GM19467 (cell line): ENCODE results near the gene TNKS1BP1.

Experiments used
- ATAC-seq: cut with Tn5 transposase; IDR thresholded peaks from one replicate; pipeline ENCODE4 v1.9.1; 2021; ENCODE audit warnings: mild to moderate bottlenecking, moderate library complexity; ENCODE audit not compliant: unreplicated experiment

Gene TNKS1BP1

GRCh38 chr11:57312511-57313021, 12.2 kb downstream of the TNKS1BP1 start:
- no peak for ATAC-seq

GRCh38 chr11:57311109-57311936, 13.4 kb downstream of the TNKS1BP1 start:
- peak; percentile 97 for ATAC-seq

- ATAC-seq: no peak
Measured at GRCh38 chr11:57310630-57311086, 14.1 kb downstream of the TNKS1BP1 start.

GRCh38 chr11:57310091-57310490, 14.7 kb downstream of the TNKS1BP1 start:
- ATAC-seq: no peak

DNA sequence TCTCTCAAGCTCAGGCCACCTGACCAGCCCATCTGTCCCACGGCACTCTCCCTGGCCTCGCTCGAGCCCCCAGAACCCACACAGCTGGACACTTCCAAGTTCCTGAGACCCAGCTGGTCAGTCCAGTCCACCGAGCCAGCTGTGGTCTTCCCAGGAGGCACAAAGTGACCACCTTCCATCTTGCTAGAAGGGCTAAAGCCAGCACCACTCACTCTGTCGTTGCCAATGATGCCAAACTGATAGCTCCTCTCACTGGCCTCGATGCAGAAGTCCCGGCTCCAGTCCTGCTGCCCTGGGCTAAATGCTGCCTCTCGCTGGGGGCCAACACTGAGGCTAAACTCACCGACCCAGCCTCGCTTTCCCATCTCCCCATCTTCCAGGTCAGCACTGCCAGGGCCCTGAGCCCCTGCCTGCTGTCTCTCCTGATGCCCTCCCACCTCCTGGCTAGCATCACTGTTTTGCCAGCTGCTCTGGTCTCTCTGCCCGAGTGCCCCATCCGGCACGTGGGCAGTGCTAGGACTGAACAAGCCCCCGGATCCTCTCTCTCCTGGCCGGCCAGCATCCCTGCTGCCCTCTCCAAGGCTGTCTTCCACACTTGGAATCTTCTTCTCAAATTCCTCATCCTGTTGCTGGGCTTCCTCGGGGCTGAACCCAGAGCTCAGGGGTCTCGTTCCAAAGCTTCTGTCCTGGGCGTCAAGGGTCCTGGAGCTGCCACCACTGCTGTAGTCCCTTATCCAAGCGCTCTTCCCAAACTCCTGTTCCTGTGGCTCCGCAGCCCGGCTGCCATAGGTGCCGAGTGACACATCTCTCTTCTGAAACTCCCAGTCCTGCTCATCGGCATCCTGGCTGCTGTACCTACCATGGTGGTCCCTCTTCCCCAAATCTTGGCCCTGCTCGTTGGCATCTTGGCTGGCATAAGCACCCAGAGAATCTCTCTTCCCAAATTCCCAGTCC, 15.4 kb downstream of the TNKS1BP1 start:
- ATAC-seq: no peak

DNA sequence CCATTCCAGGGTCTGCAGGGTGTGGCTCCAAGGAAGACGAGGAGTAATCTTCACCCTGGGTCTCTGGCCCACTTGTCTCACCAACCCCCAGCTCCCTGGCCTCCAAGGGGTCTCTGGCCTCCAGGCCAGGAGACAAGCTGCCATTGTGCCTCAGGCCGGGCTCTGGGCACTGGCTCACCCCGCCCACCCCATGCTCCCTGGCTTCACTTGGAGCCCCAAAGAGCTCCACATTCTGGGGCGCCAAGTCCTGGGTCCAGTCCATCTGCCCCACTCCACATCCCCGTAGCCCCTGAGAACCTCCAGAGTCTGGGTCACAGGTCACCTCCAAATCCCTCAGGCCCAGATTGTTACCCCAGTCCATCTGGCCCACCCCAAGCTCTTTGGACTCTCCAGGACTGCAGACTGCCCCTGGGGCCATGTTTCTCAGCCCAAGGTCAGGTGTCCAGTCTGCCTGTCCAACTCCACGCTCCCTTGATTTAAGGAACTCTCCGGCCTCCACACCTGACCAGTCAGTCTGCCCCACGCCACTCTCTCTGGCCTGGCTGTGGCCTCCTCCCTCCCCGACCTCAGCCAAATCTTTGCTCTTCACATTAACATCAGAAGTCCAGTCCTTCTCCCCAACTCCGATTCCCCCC, 16.2 kb downstream of the TNKS1BP1 start:
- ATAC-seq: no peak

DNA sequence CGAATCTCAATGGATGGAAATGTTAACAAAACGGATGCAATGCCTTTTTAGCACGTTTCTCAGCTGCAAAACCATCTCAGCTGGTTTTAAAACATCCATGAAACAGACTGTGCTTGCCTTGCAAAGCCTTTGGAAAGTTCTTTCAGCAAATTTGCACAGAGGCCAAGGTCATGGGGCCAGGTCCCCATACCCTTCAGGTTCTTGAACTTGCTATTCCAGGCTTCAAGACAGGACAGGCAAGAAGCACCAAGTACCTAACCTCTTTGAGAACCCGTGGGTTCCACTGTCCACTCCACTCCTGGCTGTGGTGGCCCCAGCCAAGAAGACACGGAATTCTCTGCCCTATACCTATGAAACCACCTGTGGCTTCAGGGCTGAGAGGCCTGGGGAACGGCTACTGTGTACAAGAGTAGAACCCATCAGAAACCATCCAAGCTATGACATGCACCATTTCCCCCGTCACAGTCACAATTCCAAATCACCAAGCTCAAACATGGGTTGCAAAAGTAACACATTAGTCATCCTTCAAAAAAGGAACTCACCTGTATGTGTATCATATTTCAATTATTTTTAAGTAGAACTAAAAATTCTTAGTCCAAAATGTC, 17.0 kb downstream of the TNKS1BP1 start:
- ATAC-seq: no peak

- no peak for ATAC-seq
Measured at GRCh38 chr11:57306940-57307565, 17.7 kb downstream of the TNKS1BP1 start.

DNA sequence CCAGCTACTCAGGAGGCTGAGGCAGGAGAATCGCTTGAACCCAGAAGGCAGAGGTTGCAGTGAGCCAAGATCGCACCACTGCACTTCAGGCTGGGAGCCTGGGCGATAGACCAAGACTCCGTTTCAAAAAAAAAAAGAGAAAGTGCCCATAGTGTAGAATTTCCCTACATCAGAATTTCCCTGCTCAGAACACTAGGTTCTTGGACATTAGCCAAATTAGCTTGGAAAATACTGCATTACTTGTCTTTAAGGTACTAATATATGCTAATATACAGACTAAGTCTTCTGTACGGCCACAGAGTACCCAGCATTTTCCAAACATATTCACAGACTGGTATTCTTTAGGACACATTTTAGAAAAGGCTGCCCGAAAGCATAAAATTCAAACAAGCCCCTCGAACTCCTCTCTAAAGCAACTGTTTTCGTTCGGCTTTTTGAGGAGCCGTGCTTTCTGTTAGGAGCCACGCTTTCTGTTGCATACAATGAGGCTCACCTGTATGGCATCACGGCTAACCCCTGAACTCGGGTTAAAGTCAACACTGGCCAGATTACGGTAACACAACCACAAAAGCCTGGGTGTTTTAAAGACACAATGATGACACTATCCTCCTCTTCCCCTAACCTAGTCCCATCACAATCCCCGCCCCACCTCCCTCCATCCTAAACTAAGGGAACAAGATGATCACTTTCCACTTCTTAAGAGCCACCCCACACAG, 18.4 kb downstream of the TNKS1BP1 start:
- ATAC-seq: no peak

GRCh38 chr11:57305523-57305922, 19.2 kb downstream of the TNKS1BP1 start:
- no peak for ATAC-seq

DNA sequence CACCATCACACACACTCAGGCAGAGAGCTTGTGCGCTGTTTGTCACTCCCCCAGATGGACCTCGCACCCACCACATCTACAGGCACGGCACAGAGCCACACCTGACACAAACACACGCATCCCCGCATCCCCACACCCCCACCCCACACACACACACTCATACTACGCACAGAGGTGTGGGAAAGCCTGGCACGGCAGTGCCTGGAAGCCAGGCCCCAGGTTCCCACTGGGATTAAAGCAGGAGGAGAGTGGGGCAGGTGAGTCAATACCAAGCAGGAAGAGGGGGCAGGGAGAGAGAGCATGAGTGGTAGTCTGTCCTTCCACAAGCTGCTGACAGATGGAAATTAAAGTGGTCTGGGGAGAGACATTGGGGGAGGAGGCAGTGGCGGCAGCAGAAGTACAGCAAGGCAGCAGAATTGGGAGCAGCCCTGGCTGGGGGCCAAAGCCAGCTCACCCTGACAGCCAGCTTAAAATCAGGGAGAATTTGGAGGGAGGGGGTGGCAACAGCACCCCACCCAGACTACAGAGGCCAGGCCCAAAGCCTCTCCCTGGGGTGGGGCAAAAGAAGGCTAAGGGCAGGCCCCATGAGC, 20.7 kb downstream of the TNKS1BP1 start:
- ATAC-seq: no peak

DNA sequence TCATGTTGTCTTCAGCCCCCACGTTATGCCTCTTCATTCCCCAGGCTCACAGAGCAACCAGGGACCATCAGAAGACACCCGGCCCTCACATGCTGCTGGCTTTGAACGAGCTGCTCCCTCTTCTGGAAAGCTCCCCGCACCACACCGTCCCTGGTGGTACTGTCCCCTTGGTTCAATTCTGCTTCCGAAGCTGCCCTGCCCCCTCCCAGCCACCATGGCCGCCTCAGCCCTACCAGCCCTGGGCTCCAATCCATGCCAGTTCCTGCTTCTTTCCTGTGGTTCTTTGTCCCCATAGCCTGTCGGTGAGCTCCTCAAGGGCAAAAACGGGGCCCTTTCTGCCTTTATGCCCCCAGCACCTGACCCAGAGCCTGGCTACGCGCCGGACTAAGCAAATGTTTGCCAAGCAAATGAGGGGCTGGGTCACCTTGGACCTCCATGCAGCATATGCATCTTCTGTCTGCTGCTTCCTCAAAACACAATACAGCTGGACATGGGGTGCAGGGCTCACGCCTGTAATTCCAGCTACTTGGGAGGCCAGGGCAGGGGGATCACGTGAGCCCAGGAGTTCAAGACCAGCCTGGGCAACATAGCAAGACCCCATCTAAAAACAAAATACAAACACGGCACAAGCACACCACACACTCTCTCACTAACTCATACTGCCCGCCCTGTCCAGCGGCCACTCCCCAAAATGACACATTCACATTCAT, 21.3 kb downstream of the TNKS1BP1 start:
- ATAC-seq: no peak

DNA sequence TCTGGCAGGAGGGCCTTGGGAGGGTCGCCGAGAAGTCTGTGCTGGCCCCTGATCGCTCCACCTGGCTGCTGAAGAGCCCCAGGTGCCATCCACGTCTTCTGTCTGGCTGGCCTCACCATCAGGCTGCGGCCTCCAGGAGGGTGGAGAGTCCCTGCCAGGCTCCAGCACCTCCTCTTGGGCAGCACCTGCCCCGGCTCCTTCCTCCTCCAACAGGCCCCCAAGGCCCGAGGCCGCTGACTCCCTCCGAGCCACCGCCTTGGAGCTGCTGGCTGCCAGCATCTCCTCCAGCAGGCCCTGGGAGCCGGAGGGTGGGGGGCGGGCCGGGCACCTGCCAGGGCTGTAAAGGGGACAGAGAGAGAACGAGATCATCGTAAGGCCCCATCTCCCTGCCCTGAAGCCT, 22.3 kb downstream of the TNKS1BP1 start:
- ATAC-seq: no peak

DNA sequence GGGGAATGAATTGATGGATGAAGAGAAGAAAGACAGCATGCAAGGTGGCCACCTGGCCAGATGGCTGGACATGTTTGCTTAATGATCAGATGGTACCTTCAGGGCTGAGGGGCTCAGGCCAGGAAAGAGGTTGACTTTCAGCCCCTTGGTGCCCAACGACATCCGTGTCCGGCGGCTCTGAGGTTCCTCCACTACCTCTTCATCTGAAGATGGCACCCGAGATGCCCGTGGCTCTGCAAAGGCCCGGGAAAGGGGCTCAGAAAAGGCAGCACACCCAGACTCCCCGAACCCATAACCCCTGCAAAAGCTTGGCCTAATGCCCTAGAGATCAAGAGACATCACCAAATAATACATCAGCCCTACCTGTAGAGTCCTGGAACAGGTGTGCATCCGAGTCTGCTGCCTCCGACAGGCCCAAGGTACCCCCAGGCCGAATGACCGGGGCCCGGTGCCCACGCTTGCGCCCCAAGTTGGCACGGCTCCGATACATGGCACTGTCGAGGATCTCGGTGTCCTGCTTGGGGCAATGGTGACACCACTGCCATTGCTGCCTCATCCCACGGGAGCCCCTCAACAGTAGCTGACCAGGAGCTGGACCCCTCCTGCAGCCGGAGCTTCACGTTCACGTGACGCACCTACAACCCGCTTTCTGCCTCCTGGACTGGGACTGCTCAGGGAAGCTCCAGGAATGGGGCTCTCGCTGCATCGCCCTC, 22.9 kb downstream of the TNKS1BP1 start:
- ATAC-seq: no peak

DNA sequence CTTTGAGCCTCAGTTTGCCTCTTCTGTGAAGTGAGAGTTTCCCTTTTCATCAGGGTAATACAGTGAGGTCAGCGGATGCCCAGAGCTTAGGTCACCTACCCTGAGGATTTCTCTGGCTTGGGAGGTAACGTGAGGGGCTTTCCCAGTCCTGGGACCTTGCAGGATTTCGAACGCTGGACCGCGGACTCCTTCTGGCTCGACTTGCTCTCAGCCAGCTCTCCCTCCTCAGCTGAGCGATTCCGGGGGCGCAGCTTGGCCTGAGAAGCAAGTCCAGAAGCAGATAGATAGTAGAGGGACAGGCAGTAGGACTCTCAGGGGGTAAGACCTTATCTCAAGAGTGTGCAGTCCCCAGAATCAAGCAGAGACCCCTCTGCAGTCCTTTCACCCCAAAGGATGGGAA, 24.0 kb downstream of the TNKS1BP1 start:
- ATAC-seq: no peak

DNA sequence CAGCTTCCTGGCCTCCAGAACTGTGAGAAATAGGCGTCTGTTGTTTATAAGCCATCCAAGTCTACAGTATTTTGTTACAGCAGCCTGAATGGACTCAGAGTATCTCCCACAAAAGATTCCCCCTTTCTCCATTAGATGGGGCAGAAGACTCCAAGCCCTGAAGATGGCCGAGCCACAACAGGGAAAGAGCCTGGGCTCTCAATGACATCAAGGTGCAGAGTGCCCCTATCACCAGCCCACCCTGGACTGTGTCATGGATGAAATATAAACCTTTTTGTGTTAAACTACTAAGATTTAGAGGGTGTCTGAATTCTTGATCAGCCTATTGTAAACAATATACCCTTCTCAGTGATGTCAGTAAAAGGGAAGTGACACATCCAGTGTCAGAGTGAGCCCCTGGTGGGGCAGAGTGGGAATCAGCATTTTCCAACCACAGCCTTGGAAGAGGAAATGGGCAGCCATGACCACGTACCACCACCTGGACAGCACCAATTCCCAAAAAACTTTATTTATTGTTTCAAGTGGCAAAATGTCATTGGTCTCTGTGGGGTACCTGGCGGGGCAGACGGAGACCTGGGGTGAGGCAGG, 25.5 kb downstream of the TNKS1BP1 start:
- no peak for ATAC-seq

- ATAC-seq: no peak
Measured at GRCh38 chr11:57297221-57297620, 27.5 kb downstream of the TNKS1BP1 start.
